PC-3 (cell line): ENCODE results near the gene HLTF. TPM values are rescaled to one million over a fixed set of nuclear protein-coding genes. Genes with fewer than 3 reads are reported as not detected.
"Not testable (repeated sequence)": the region's sequence is repeated elsewhere in the genome, so short reads cannot be mapped to it uniquely, and the experiment has no call there.

ENCODE experiments used
- ATAC-seq: fragments of 200-7000 bp; cut with Tn5 transposase; 2 replicates; pipeline ENCODE4 v1.9.1; 2020; ENCODE audit warnings: mild to moderate bottlenecking, moderate library complexity
- BruUV-seq: library from RNA; stranded (reverse); fragments of 400-500 nt; replicated peaks from 2 replicates; lab custom pipeline; 2021; lab: Mats Ljungman, UMichigan
- CTCF ChIA-PET: fragments of 300-600 bp; sonication (Branson Sonifier 250); formaldehyde crosslinking; loops from one replicate; lab custom pipeline; 2022; ENCODE audit warnings: antibody characterized with exemption; lab: Charles Lee
- POLR2A ChIA-PET: fragments of 300-600 bp; sonication (Branson Sonifier 250); formaldehyde crosslinking; loops from one replicate; lab custom pipeline; 2022; ENCODE audit warnings: antibody characterized with exemption; ENCODE audit not compliant: unreplicated experiment; lab: Charles Lee
- DNase-seq: peaks from one replicate; pipeline ENCODE4 v3.0.0-alpha.2; 2015
- H2AFZ ChIP-seq: fragments of 300-600 bp; sonication (generic); 2 replicates; pipeline ENCODE4 v1.6.0; 2016; ENCODE audit warnings: antibody characterized with exemption, low read length
- H3F3A ChIP-seq: fragments of 300-600 bp; sonication (generic); one replicate; pipeline ENCODE4 v1.6.0; 2017; ENCODE audit warnings: antibody characterized with exemption, low read length, control low read depth, mild to moderate bottlenecking; ENCODE audit not compliant: unreplicated experiment
- H3K27ac ChIP-seq: fragments of 300-600 bp; sonication (generic); 2 replicates; pipeline ENCODE4 v1.5.1; 2016; ENCODE audit warnings: mild to moderate bottlenecking, low read length
- H3K27me3 ChIP-seq: fragments of 300-600 bp; sonication (generic); 2 replicates; pipeline ENCODE4 v1.6.1; 2016; ENCODE audit warnings: low read length, mixed read lengths
- H3K36me3 ChIP-seq: fragments of 300-600 bp; sonication (generic); 2 replicates; pipeline ENCODE4 v1.6.1; 2016; ENCODE audit warnings: low read depth, mixed run types, low read length, mixed read lengths
- H3K4me1 ChIP-seq: fragments of 300-600 bp; sonication (generic); 2 replicates; pipeline ENCODE4 v1.5.1; 2016; ENCODE audit warnings: low read length; ENCODE audit not compliant: insufficient read depth
- H3K4me2 ChIP-seq: fragments of 300-600 bp; sonication (generic); 2 replicates; pipeline ENCODE4 v1.6.0; 2016; ENCODE audit warnings: low read length
- H3K4me3 ChIP-seq: fragments of 300-600 bp; sonication (generic); 2 replicates; pipeline ENCODE4 v1.5.1; 2016; ENCODE audit warnings: mild to moderate bottlenecking, low read length, mixed read lengths
- H3K79me2 ChIP-seq: fragments of 300-600 bp; sonication (generic); 2 replicates; pipeline ENCODE4 v1.6.1; 2017; ENCODE audit warnings: low read length, mixed read lengths
- H3K9ac ChIP-seq: fragments of 300-600 bp; sonication (generic); 2 replicates; pipeline ENCODE4 v1.6.0; 2016; ENCODE audit warnings: mild to moderate bottlenecking, low read length
- H3K9me2 ChIP-seq: fragments of 300-600 bp; sonication (generic); replicated peaks from 2 replicates; pipeline ENCODE4 v1.6.1; 2016; ENCODE audit warnings: mixed run types, low read length, mixed read lengths
- H3K9me3 ChIP-seq: fragments of 300-600 bp; sonication (generic); 2 replicates; pipeline ENCODE4 v1.6.1; 2016; ENCODE audit warnings: low read length, mixed read lengths
- H4K20me1 ChIP-seq: fragments of 300-600 bp; sonication (generic); 2 replicates; pipeline ENCODE4 v1.6.1; 2016; ENCODE audit warnings: low read length, mixed read lengths
- EZH2 ChIP-seq: fragments of 300-600 bp; sonication (generic); IDR thresholded peaks from one replicate; pipeline ENCODE4 v1.6.1; 2017; ENCODE audit warnings: antibody characterized with exemption, mild to moderate bottlenecking, low read length; ENCODE audit not compliant: unreplicated experiment
- EZH2phosphoT487 ChIP-seq: fragments of 300-600 bp; sonication (generic); IDR thresholded peaks from 2 replicates; pipeline ENCODE4 v1.6.1; 2018; ENCODE audit warnings: mild to moderate bottlenecking, antibody characterized with exemption, low read length, borderline replicate concordance
- intact Hi-C: fragments of 100-400 bp; cut with micrococcal nuclease; formaldehyde crosslinking; loops from 2 replicates; pipeline ENCODE4 v1.9.0; 2023
- total RNA-seq: library from RNA; depleted of rRNA; stranded (reverse); fragments of >200 nt; gene quantifications from 2 replicates; pipeline ENCODE4 v1.2.3, GENCODE V29; 2014
- TF ChIP-seq, protein P1 (sequence below): fragments of 300-600 bp; sonication (generic); conservative IDR thresholded peaks from 2 replicates; pipeline ENCODE4 v1.5.1; 2017; ENCODE audit warnings: antibody characterized with exemption, low read depth, mild to moderate bottlenecking, low read length

The HLTF gene
- total RNA-seq, 1 experiment from 2014 or later, result 43.3 TPM

DNA sequence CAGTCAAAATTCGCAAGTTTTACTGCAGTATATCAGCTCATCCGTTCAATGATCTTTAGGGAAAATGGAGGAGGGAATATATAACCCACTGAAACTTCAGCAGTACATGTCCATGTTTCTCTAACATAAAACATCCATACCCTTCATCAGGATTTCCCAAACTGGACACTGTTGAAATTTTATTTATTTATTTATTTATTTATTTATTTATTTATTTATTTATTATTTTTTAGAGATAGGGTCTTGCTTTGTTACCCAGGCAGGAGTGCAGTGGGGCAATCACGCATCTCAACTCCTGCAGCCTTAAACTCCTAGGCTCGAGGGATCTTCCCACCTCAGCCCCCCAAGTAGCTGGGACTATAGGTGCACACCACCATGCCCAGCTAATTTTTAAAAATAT, 14.8 kb upstream of the HLTF start:
- Histone ChIP-seq H3K4me2 (no peak overlapping the region), H3K79me2 (no peaks in the 10 kb centered on the region), H3K9me2 (no peaks in the 10 kb centered on the region), H3F3A (no peaks in the 10 kb centered on the region), H4K20me1 (no peaks in the 10 kb centered on the region), H3K4me1 (no peaks in the 10 kb centered on the region), H3K9ac (no peak overlapping the region), H3K36me3 (no peaks in the 10 kb centered on the region), H3K27me3 (no peaks in the 10 kb centered on the region), H3K4me3 (no peak overlapping the region), H3K27ac (no peak overlapping the region), H2AFZ (no peak overlapping the region), H3K9me3 (no peaks in the 10 kb centered on the region)
- ChIA-PET CTCF (no interaction called here), POLR2A (no interaction called here)
- BruUV-seq, result no TSS peak
- intact Hi-C loops, result no loop called here
- TF ChIP-seq EZH2 (no peak), EZH2phosphoT487 (no peak)
- TF ChIP-seq, protein P1, sequence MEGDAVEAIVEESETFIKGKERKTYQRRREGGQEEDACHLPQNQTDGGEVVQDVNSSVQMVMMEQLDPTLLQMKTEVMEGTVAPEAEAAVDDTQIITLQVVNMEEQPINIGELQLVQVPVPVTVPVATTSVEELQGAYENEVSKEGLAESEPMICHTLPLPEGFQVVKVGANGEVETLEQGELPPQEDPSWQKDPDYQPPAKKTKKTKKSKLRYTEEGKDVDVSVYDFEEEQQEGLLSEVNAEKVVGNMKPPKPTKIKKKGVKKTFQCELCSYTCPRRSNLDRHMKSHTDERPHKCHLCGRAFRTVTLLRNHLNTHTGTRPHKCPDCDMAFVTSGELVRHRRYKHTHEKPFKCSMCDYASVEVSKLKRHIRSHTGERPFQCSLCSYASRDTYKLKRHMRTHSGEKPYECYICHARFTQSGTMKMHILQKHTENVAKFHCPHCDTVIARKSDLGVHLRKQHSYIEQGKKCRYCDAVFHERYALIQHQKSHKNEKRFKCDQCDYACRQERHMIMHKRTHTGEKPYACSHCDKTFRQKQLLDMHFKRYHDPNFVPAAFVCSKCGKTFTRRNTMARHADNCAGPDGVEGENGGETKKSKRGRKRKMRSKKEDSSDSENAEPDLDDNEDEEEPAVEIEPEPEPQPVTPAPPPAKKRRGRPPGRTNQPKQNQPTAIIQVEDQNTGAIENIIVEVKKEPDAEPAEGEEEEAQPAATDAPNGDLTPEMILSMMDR, result no peak
- ATAC-seq (no peak), DNase-seq (no peak)

- intact Hi-C loops, H3K9ac ChIP-seq, H3K27ac ChIP-seq, BruUV-seq, H3K79me2 ChIP-seq, H3K9me3 ChIP-seq, ATAC-seq, H3K4me1 ChIP-seq, H3F3A ChIP-seq, H3K27me3 ChIP-seq, H3K36me3 ChIP-seq, POLR2A ChIA-PET, CTCF ChIA-PET, H3K4me2 ChIP-seq, H4K20me1 ChIP-seq, DNase-seq, H3K9me2 ChIP-seq, H2AFZ ChIP-seq, H3K4me3 ChIP-seq: not testable (repeated sequence)
These were observed 11.7 kb upstream of the HLTF start for GRCh38 chr3:149097987-149098386.

- Histone ChIP-seq H3K9me3 (no peaks in the 10 kb centered on the region), H2AFZ (no peak overlapping the region), H3K4me1 (no peaks in the 10 kb centered on the region), H3K9me2 (no peaks in the 10 kb centered on the region), H3F3A (no peaks in the 10 kb centered on the region), H3K4me2 (no peak overlapping the region), H3K79me2 (no peaks in the 10 kb centered on the region), H3K4me3 (no peak overlapping the region), H4K20me1 (no peaks in the 10 kb centered on the region), H3K27me3 (no peaks in the 10 kb centered on the region), H3K36me3 (no peaks in the 10 kb centered on the region), H3K9ac (no peak overlapping the region), H3K27ac (no peak overlapping the region)
- intact Hi-C loops, result no loop called here
- ChIA-PET POLR2A (no interaction called here), CTCF (no interaction called here)
- no peak for DNase-seq
- no peak for ATAC-seq
- no TSS peak for BruUV-seq
- TF ChIP-seq EZH2phosphoT487 (no peak), EZH2 (no peak)
- TF ChIP-seq, protein P1, result no peak
These were observed 9.2 kb upstream of the HLTF start for GRCh38 chr3:149095487-149095886.
